DOHH2 (cell line): Measurements from ENCODE around the gene RHOU.

Experiments used
- H3F3A ChIP-seq: fragments of 200-600 bp; sonication (generic), shearing (Covaris generic); 2 replicates; pipeline ENCODE4 v1.6.0; 2016; ENCODE audit warnings: antibody characterized with exemption, mild to moderate bottlenecking; ENCODE audit not compliant: control insufficient read depth, insufficient read depth
- H3K27ac ChIP-seq: fragments of 200-600 bp; sonication (generic); 2 replicates; pipeline ENCODE4 v1.5.1; 2014; ENCODE audit warnings: low read depth, mild to moderate bottlenecking, low read length, moderate library complexity
- H3K27me3 ChIP-seq: fragments of 200-600 bp; sonication (generic); 2 replicates; pipeline ENCODE4 v1.6.1; 2014; ENCODE audit warnings: mild to moderate bottlenecking, low read length, mixed read lengths; ENCODE audit not compliant: control insufficient read depth
- H3K36me3 ChIP-seq: fragments of 200-600 bp; sonication (generic); 2 replicates; pipeline ENCODE4 v1.6.1; 2014; ENCODE audit warnings: mild to moderate bottlenecking, low read length, moderate library complexity, mixed read lengths; ENCODE audit not compliant: control insufficient read depth
- H3K4me1 ChIP-seq: fragments of 200-600 bp; sonication (generic); 2 replicates; pipeline ENCODE4 v1.6.1; 2014; ENCODE audit warnings: mild to moderate bottlenecking, low read length, mixed read lengths; ENCODE audit not compliant: control insufficient read depth
- H3K4me2 ChIP-seq: fragments of 200-600 bp; sonication (generic); 2 replicates; pipeline ENCODE4 v1.6.0; 2014; ENCODE audit warnings: mild to moderate bottlenecking, low read length, moderate library complexity
- H3K4me3 ChIP-seq: fragments of 200-600 bp; sonication (generic); 2 replicates; pipeline ENCODE4 v1.5.1; 2014; ENCODE audit warnings: mild to moderate bottlenecking, low read length, mixed read lengths
- H3K79me2 ChIP-seq: fragments of 200-600 bp; sonication (generic); 2 replicates; pipeline ENCODE4 v1.6.1; 2014; ENCODE audit warnings: mild to moderate bottlenecking, low read length, mixed read lengths; ENCODE audit not compliant: control insufficient read depth
- H3K9me2 ChIP-seq: fragments of 200-600 bp; sonication (generic); replicated peaks from 2 replicates; pipeline ENCODE4 v1.6.1; 2014; ENCODE audit warnings: mild to moderate bottlenecking, low read length, mixed read lengths; ENCODE audit not compliant: control insufficient read depth
- H3K9me3 ChIP-seq: fragments of 200-600 bp; sonication (generic); 2 replicates; pipeline ENCODE4 v1.6.1; 2014; ENCODE audit warnings: antibody characterized with exemption, low read length, mixed read lengths; ENCODE audit not compliant: control insufficient read depth, insufficient read depth
- H4K20me1 ChIP-seq: fragments of 200-600 bp; sonication (generic); 2 replicates; pipeline ENCODE4 v1.6.0; 2014; ENCODE audit warnings: low read depth, mild to moderate bottlenecking, antibody characterized with exemption, low read length, moderate library complexity; ENCODE audit not compliant: control insufficient read depth, insufficient read depth
- CTCF ChIP-seq: fragments of 200-600 bp; sonication (generic); IDR thresholded peaks from one replicate; pipeline ENCODE4 v1.5.1; 2014; ENCODE audit warnings: antibody characterized with exemption, mild to moderate bottlenecking, low read depth, low read length; ENCODE audit not compliant: poor library complexity, severe bottlenecking
- EZH2phosphoT487 ChIP-seq: fragments of 200-600 bp; sonication (generic); IDR thresholded peaks from 2 replicates; pipeline ENCODE4 v1.6.1; 2017; ENCODE audit warnings: borderline replicate concordance, mild to moderate bottlenecking, antibody characterized with exemption, low read length, moderate library complexity, mixed read lengths

Gene RHOU

GRCh38 chr1:228758447-228758846, 23.2 kb downstream of the RHOU start:
- Histone ChIP-seq H3K9me2 (no peaks in the 10 kb centered on the region), H3F3A (no peaks in the 10 kb centered on the region), H3K27me3 (peaks cover 15% of the 10 kb centered on the region; the same call in 1 of the 2 replicates), H3K9me3 (no peaks in the 10 kb centered on the region), H3K36me3 (no peaks in the 10 kb centered on the region), H3K27ac (no peak overlapping the region), H3K4me3 (no peak overlapping the region), H4K20me1 (no peaks in the 10 kb centered on the region), H3K4me2 (no peak overlapping the region), H3K79me2 (no peaks in the 10 kb centered on the region), H3K4me1 (no peaks in the 10 kb centered on the region)
- TF ChIP-seq EZH2phosphoT487, result no peak
- no peak for TF ChIP-seq CTCF

GRCh38 chr1:228760979-228761378, 25.7 kb downstream of the RHOU start:
- H3K36me3 ChIP-seq, result no peaks in the 10 kb centered on the region
- H3K4me1 ChIP-seq, result no peaks in the 10 kb centered on the region
- H3F3A ChIP-seq, result no peaks in the 10 kb centered on the region
- no peaks in the 10 kb centered on the region for H3K9me2 ChIP-seq
- H3K9me3 ChIP-seq, result no peaks in the 10 kb centered on the region
- no peaks in the 10 kb centered on the region for H4K20me1 ChIP-seq
- TF ChIP-seq CTCF, result no peak
- no peak for TF ChIP-seq EZH2phosphoT487
- H3K27ac ChIP-seq, result no peak overlapping the region
- no peak overlapping the region for H3K4me2 ChIP-seq
- H3K27me3 ChIP-seq, result peaks cover 13% of the 10 kb centered on the region; the same call in 1 of the 2 replicates
- no peak overlapping the region for H3K4me3 ChIP-seq
- H3K79me2 ChIP-seq, result no peaks in the 10 kb centered on the region

- no peaks in the 10 kb centered on the region for H3K79me2 ChIP-seq
- H3K9me3 ChIP-seq, result no peaks in the 10 kb centered on the region
- H3K4me3 ChIP-seq, result no peak overlapping the region
- H3K36me3 ChIP-seq, result no peaks in the 10 kb centered on the region
- no peaks in the 10 kb centered on the region for H3K4me1 ChIP-seq
- no peak overlapping the region for H3K27ac ChIP-seq
- no peaks in the 10 kb centered on the region for H3F3A ChIP-seq
- peaks cover 12% of the 10 kb centered on the region for H3K27me3 ChIP-seq
- no peaks in the 10 kb centered on the region for H4K20me1 ChIP-seq
- no peak for TF ChIP-seq EZH2phosphoT487
- no peak for TF ChIP-seq CTCF
- no peaks in the 10 kb centered on the region for H3K9me2 ChIP-seq
- H3K4me2 ChIP-seq, result no peak overlapping the region
Observed at GRCh38 chr1:228763561-228763960, 28.3 kb downstream of the RHOU start.
